NCI-H2196 (cell line): ENCODE data around the gene NRG3.

Experiments used
- DNase-seq: peaks from one replicate; lab custom pipeline; 2025; ENCODE audit not compliant: unreplicated experiment; lab: John Stamatoyannopoulos, UW

NRG3 gene

GRCh38 chr10:82206831-82207230, 331.8 kb downstream of the NRG3 start:
- DNase-seq: no peak

GRCh38 chr10:82208726-82209125, 333.7 kb downstream of the NRG3 start:
- DNase-seq: no peak

GRCh38 chr10:82210331-82210730, 335.3 kb downstream of the NRG3 start:
- no peak for DNase-seq

GRCh38 chr10:82211346-82211745, 336.4 kb downstream of the NRG3 start:
- no peak for DNase-seq

GRCh38 chr10:82212753-82213152, 337.8 kb downstream of the NRG3 start:
- no peak for DNase-seq

- no peak for DNase-seq
These were observed 338.8 kb downstream of the NRG3 start for GRCh38 chr10:82213784-82214183.

- no peak for DNase-seq
These were observed 346.1 kb downstream of the NRG3 start for GRCh38 chr10:82221056-82221455.

- no peak for DNase-seq
These were observed 346.7 kb downstream of the NRG3 start for GRCh38 chr10:82221601-82222149.

- no peak for DNase-seq
These were observed 353.7 kb downstream of the NRG3 start for GRCh38 chr10:82228701-82229100.

GRCh38 chr10:82234173-82234572, 359.2 kb downstream of the NRG3 start:
- DNase-seq: no peak

- no peak for DNase-seq
These were observed 361.2 kb downstream of the NRG3 start for GRCh38 chr10:82236084-82236731.

GRCh38 chr10:82238291-82238690, 363.3 kb downstream of the NRG3 start:
- DNase-seq: no peak

- no peak for DNase-seq
These were observed 365.4 kb downstream of the NRG3 start for GRCh38 chr10:82240408-82240807.

GRCh38 chr10:82242778-82243177, 367.8 kb downstream of the NRG3 start:
- DNase-seq: no peak

- DNase-seq: no peak
These were observed 370.2 kb downstream of the NRG3 start for GRCh38 chr10:82245157-82245556.

GRCh38 chr10:82245906-82246560, 371.0 kb downstream of the NRG3 start:
- DNase-seq: no peak

GRCh38 chr10:82249141-82249540, 374.1 kb downstream of the NRG3 start:
- no peak for DNase-seq

- no peak for DNase-seq
These were observed 376.4 kb downstream of the NRG3 start for GRCh38 chr10:82251222-82251906.

GRCh38 chr10:82252081-82252480, 377.1 kb downstream of the NRG3 start:
- DNase-seq: no peak

- DNase-seq: no peak
These were observed 379.2 kb downstream of the NRG3 start for GRCh38 chr10:82254237-82254636.

- no peak for DNase-seq
These were observed 381.3 kb downstream of the NRG3 start for GRCh38 chr10:82256275-82256674.

GRCh38 chr10:82266438-82266837, 391.4 kb downstream of the NRG3 start:
- DNase-seq: no peak
